ENCODE measurements around the gene PSME3IP1. TPM values are rescaled to one million over a fixed set of nuclear protein-coding genes. Genes with fewer than 3 reads are reported as not detected.
"Not testable (repeated sequence)": the region's sequence is repeated elsewhere in the genome, so short reads cannot be mapped to it uniquely, and the experiment has no call there.

The PSME3IP1 gene
- total RNA-seq, 1 donor from 2014 or later, result 36.5 TPM

DNA sequence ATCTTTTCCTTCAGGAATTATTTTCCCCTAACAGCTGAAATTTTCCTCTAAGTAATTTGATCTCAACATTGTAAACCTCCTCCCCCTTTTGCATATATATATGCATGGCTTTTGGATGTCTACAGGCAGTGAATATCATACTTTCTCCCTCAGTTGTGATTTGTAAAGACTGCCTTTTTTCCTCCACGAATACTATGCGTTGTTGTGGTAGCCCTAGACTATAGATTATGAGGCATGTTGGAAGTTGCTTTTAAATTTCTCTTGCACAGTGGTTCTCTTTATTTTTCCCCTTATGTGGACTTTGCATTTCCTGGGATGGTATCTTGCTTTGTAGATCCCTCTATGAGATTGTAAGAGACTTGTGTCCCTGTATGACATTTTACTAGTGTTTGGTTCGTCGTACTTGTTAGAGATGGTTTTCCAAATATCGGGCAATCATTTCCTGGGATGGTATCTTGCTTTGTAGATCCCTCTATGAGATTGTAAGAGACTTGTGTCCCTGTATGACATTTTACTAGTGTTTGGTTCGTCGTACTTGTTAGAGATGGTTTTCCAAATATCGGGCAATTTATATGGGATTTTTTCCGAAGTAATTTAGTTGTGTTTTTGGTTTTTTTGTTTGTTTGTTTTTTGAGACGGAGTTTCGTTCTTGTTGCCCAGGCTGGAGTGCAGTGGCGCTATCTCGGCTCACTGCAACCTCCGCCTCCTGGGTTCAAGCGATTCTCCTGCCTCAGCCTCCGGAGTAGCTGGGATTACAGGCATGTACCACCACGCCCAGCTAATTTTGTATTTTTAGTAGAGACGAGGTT is 2.3 kb upstream of the PSME3IP1 start:
- Histone ChIP-seq H3K27ac (ENCODE audit: low read depth, low read length) (peak overlapping the region; percentile 94), H3K4me3 (ENCODE audit: low read length in 3 of 3) (peak overlapping the region; percentile 82 to 93 (median 85)), H3K4me1 (ENCODE audit: control insufficient read depth in 3 of 3, insufficient read depth in 3 of 3, low read length in 3 of 3) (peaks cover 12 to 36% (median 26%) of the 10 kb centered on the region in 3 donors), H3K9ac (ENCODE audit: low read depth in 1 of 3, low read length in 3 of 3) (peak overlapping the region; percentile 93 to 97 (median 96))
- not testable (repeated sequence) for H3K27me3 ChIP-seq (ENCODE audit: control insufficient read depth in 3 of 3, insufficient read depth in 3 of 3, low read length in 3 of 3); H3K9me3 ChIP-seq (ENCODE audit: control insufficient read depth in 3 of 3, low read length in 3 of 3); H3K36me3 ChIP-seq (ENCODE audit: control insufficient read depth in 3 of 3, insufficient read depth in 3 of 3, low read length in 3 of 3)

DNA sequence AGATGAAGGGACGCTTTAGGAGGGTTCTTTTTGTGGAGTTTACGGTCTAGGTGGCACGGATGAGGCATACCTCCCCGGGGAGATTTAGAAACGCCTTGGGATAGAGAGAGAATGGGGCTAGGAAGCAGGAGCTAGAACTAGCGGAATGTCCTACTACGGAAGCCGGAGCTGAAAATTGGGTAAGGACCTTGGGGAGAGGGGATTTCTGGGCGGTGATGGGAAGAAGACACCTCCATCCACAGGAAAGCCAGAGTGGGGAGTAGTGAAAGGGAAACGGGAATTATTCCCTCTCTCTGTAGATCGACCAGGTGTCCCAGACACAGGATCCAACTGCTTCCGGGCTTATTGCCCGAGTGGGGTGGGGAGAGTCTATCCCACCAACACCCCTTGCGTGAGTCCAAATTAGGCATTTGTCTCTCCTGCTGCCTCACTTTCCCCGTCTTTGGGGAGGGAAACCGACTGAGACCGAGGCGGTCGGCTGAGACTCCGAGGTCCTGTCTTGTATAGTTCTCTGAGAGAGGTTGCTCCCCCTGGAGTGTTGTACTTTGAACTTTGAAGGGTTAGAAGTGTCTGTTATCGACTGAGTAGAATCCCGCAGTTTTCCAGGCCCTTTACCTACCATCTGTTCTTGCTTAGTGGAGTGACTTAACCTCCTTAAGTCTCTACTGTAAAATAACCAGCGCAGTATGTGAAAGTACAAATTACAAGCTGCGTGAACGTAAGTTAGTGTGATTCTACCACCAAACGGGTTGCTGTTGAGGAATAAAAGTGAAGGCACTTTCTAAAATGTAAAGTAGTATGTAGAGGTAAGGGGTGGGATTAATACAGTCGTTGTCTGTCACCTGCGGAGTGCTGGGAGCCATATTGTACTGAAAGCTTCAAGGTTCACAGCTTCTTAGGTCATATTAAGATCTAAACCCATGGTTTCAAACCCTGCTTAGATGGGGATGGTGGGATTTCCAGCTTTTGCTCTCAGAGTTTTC is 1.3 kb upstream of the PSME3IP1 start:
- H3K4me1 ChIP-seq (ENCODE audit: control insufficient read depth in 3 of 3, insufficient read depth in 3 of 3, low read length in 3 of 3), result peaks cover 12 to 36% (median 26%) of the 10 kb centered on the region in 3 donors
- H3K27ac ChIP-seq (ENCODE audit: low read depth, low read length), result peak overlapping the region; percentile 94
- H3K9me3 ChIP-seq (ENCODE audit: control insufficient read depth in 3 of 3, low read length in 3 of 3), result no peaks in the 10 kb centered on the region
- peak overlapping the region; percentile 93 to 97 (median 96) for H3K9ac ChIP-seq (ENCODE audit: low read depth in 1 of 3, low read length in 3 of 3)
- no peaks in the 10 kb centered on the region for H3K36me3 ChIP-seq (ENCODE audit: control insufficient read depth in 3 of 3, insufficient read depth in 3 of 3, low read length in 3 of 3)
- peak overlapping the region; percentile 82 to 93 (median 85) for H3K4me3 ChIP-seq (ENCODE audit: low read length in 3 of 3)
- no peaks in the 10 kb centered on the region for H3K27me3 ChIP-seq (ENCODE audit: control insufficient read depth in 3 of 3, insufficient read depth in 3 of 3, low read length in 3 of 3)

DNA sequence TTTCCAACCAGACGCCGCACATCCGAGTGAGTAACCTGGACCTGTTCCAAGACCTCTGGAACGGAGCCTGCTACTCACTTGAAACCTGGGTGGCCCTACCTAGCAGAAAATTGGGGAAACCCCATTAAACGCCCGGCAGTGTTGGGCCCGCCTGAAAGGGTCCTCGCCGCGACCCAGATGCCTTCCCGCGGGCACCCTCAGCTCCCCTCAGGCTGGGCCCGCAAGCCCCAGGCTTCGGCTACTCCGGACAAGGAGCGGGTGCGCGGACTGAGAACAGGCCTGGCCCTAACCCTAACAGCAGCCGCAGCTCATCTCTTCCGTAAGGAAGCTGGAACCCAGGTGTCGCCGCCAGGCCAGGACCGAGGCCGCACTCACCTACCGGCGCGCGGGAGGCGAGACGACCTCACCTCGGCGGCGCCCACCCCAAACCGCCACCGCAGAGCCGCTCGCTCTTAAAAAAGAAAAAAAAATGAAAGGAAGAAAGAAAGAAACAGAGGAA is 344 bp downstream of the PSME3IP1 start:
- Histone ChIP-seq H3K9me3 (ENCODE audit: control insufficient read depth in 3 of 3, low read length in 3 of 3) (no peaks in the 10 kb centered on the region), H3K27ac (ENCODE audit: low read depth, low read length) (peak overlapping the region; percentile 94), H3K36me3 (ENCODE audit: control insufficient read depth in 3 of 3, insufficient read depth in 3 of 3, low read length in 3 of 3) (no peaks in the 10 kb centered on the region), H3K4me1 (ENCODE audit: control insufficient read depth in 3 of 3, insufficient read depth in 3 of 3, low read length in 3 of 3) (peaks cover 12 to 36% (median 20%) of the 10 kb centered on the region in 3 donors), H3K4me3 (ENCODE audit: low read length in 3 of 3) (peak overlapping the region; percentile 80 to 92 (median 92)), H3K27me3 (ENCODE audit: control insufficient read depth in 3 of 3, insufficient read depth in 3 of 3, low read length in 3 of 3) (no peaks in the 10 kb centered on the region), H3K9ac (ENCODE audit: low read depth in 1 of 3, low read length in 3 of 3) (peak overlapping the region; percentile 87 to 94 (median 92))

DNA sequence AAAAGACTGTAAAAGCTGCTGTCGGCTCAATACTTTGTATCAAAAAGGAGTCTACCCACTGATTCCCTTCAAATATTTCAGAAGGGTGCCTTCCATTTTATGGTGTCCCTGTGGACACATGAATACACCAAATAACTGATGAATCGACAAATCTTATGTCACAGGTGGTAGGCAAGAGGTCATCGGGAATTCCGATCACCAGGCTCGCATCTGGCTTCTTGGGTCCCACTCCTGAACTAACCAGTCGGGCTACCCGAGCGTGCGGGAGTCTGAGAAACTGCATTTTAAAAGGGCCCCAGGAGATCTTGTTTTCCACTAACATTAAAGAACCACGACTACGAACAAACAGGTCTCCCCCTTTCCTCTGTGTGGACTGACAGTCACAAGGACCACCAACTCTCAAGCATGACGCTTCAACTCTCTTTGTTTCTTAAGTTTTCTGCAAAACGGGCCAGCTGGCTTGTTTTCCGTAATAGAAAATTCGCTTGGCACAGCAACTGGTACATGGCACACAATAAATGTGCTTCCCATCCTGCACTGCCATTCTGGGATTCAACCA is 873 bp downstream of the PSME3IP1 start:
- H3K27ac ChIP-seq (ENCODE audit: low read depth, low read length), result peak overlapping the region; percentile 94
- peak overlapping the region; percentile 80 to 92 (median 92) for H3K4me3 ChIP-seq (ENCODE audit: low read length in 3 of 3)
- no peaks in the 10 kb centered on the region for H3K27me3 ChIP-seq (ENCODE audit: control insufficient read depth in 3 of 3, insufficient read depth in 3 of 3, low read length in 3 of 3)
- H3K9me3 ChIP-seq (ENCODE audit: control insufficient read depth in 3 of 3, low read length in 3 of 3), result no peaks in the 10 kb centered on the region
- peaks cover 12 to 36% (median 20%) of the 10 kb centered on the region in 3 donors for H3K4me1 ChIP-seq (ENCODE audit: control insufficient read depth in 3 of 3, insufficient read depth in 3 of 3, low read length in 3 of 3)
- H3K9ac ChIP-seq (ENCODE audit: low read depth in 1 of 3, low read length in 3 of 3), result peak overlapping the region; percentile 87 to 94 (median 92)
- no peaks in the 10 kb centered on the region for H3K36me3 ChIP-seq (ENCODE audit: control insufficient read depth in 3 of 3, insufficient read depth in 3 of 3, low read length in 3 of 3)

DNA sequence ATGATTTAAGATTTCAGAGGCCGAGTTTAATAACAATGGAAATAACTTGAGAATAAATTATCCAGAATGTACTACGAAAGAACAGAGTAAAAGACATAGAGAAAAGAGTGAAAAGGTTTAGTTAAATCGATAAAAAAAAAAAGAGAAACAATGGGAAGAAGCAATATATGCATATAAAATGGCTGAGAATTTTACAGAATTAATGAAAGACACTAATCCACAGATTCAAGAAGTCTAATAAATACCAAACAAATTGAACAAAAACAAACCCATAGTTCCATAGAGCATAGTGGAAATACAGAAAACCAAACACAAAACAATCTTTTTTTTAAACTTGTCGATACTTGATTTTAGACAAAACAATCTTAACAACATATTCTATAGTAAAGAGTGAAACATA is 1.7 kb downstream of the PSME3IP1 start:
- H3K9ac ChIP-seq (ENCODE audit: low read depth in 1 of 3, low read length in 3 of 3), result no peak overlapping the region
- H3K27me3 ChIP-seq (ENCODE audit: control insufficient read depth in 3 of 3, insufficient read depth in 3 of 3, low read length in 3 of 3), result no peaks in the 10 kb centered on the region
- no peak overlapping the region for H3K27ac ChIP-seq (ENCODE audit: low read depth, low read length)
- H3K4me3 ChIP-seq (ENCODE audit: low read length in 3 of 3), result no peak overlapping the region
- H3K4me1 ChIP-seq (ENCODE audit: control insufficient read depth in 3 of 3, insufficient read depth in 3 of 3, low read length in 3 of 3), result peaks cover 12 to 39% (median 20%) of the 10 kb centered on the region in 3 donors
- H3K36me3 ChIP-seq (ENCODE audit: control insufficient read depth in 3 of 3, insufficient read depth in 3 of 3, low read length in 3 of 3), result no peaks in the 10 kb centered on the region
- no peaks in the 10 kb centered on the region for H3K9me3 ChIP-seq (ENCODE audit: control insufficient read depth in 3 of 3, low read length in 3 of 3)

DNA sequence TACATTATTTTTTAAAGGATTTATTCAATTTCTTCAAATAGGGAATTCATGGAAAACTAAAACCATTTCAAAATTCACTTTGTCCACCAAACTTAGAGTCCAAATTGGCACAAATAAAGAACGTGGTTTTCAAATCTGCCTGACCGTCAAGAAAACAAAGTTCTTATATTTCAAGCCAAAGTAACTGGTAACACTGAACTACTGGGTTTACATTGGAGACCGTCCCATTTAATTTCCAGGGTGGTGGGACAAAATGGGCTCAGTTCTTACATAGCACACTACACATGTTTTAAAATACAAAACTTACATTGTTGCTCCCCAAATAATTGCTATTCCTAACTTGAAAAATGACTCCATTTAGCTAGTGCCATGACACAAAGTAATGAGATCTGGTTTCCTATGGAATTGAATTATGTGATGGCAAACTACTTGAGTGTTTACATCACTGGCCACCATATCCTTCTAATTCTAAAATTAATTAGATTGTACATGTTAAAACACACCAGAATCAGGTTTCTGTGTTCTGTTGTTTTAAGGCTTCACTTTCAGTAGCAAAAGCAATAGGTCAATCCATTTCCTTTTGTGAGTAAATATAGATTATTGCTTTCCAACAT is 6.5 kb downstream of the PSME3IP1 start:
- Histone ChIP-seq H3K36me3 (ENCODE audit: control insufficient read depth in 3 of 3, insufficient read depth in 3 of 3, low read length in 3 of 3) (no peaks in the 10 kb centered on the region), H3K9me3 (ENCODE audit: control insufficient read depth in 3 of 3, low read length in 3 of 3) (no peaks in the 10 kb centered on the region), H3K27ac (ENCODE audit: low read depth, low read length) (no peak overlapping the region), H3K27me3 (ENCODE audit: control insufficient read depth in 3 of 3, insufficient read depth in 3 of 3, low read length in 3 of 3) (no peaks in the 10 kb centered on the region), H3K4me1 (ENCODE audit: control insufficient read depth in 3 of 3, insufficient read depth in 3 of 3, low read length in 3 of 3) (peaks cover 0 to 4% (median 0%) of the 10 kb centered on the region in 3 donors), H3K9ac (ENCODE audit: low read depth in 1 of 3, low read length in 3 of 3) (no peak overlapping the region), H3K4me3 (ENCODE audit: low read length in 3 of 3) (no peak overlapping the region)

DNA sequence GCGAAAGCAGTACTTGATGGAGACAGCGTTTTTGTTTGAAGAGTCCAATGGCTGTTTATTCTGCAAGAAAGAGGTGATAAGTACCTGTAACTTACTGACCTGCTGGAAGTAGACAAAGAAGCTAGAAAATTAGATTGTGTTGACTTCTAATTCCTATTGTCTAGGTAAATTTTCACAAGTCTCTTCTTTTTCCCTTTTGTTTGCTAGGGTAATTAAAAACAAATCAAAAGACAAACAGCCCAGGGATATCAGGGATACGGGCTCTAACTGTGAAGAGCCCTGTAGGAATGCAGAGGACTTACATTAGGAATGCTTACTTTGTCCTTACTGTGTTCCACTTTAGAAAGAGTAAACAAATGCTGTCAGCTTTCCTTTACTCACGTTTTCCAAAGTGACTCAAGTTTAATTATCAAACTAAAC is 7.0 kb downstream of the PSME3IP1 start:
- H3K9ac ChIP-seq (ENCODE audit: low read depth in 1 of 3, low read length in 3 of 3), result no peak overlapping the region
- no peaks in the 10 kb centered on the region for H3K9me3 ChIP-seq (ENCODE audit: control insufficient read depth in 3 of 3, low read length in 3 of 3)
- H3K4me1 ChIP-seq (ENCODE audit: control insufficient read depth in 3 of 3, insufficient read depth in 3 of 3, low read length in 3 of 3), result peaks cover 0 to 3% (median 0%) of the 10 kb centered on the region in 3 donors
- no peak overlapping the region for H3K4me3 ChIP-seq (ENCODE audit: low read length in 3 of 3)
- H3K36me3 ChIP-seq (ENCODE audit: control insufficient read depth in 3 of 3, insufficient read depth in 3 of 3, low read length in 3 of 3), result no peaks in the 10 kb centered on the region
- H3K27me3 ChIP-seq (ENCODE audit: control insufficient read depth in 3 of 3, insufficient read depth in 3 of 3, low read length in 3 of 3), result no peaks in the 10 kb centered on the region
- no peak overlapping the region for H3K27ac ChIP-seq (ENCODE audit: low read depth, low read length)

DNA sequence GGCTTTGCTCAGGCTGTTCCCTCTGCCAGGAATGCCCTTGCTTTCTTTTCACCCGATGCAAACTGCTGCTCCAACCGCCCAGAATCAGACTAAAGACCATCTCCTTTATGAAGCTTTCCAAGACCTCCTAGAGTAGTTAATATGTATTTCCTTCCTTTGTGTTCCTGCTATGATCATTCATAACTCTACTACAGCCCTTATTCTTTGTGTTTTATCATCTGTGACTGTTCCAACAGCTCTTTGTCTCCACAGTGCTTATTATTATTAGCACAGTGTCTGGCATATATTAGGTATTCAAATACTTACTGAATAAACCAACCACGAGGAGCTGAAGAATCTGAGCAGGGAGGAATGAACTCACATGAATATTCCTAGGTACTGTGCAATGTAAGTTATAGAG is 7.6 kb downstream of the PSME3IP1 start:
- H3K9ac ChIP-seq (ENCODE audit: low read depth in 1 of 3, low read length in 3 of 3), result no peak overlapping the region
- H3K27me3 ChIP-seq (ENCODE audit: control insufficient read depth in 3 of 3, insufficient read depth in 3 of 3, low read length in 3 of 3), result no peaks in the 10 kb centered on the region
- H3K9me3 ChIP-seq (ENCODE audit: control insufficient read depth in 3 of 3, low read length in 3 of 3), result no peaks in the 10 kb centered on the region
- H3K4me1 ChIP-seq (ENCODE audit: control insufficient read depth in 3 of 3, insufficient read depth in 3 of 3, low read length in 3 of 3), result peaks cover 0 to 3% (median 0%) of the 10 kb centered on the region in 3 donors
- no peak overlapping the region for H3K4me3 ChIP-seq (ENCODE audit: low read length in 3 of 3)
- H3K36me3 ChIP-seq (ENCODE audit: control insufficient read depth in 3 of 3, insufficient read depth in 3 of 3, low read length in 3 of 3), result peaks cover under 1 to 2% (median under 1%) of the 10 kb centered on the region in 3 donors
- H3K27ac ChIP-seq (ENCODE audit: low read depth, low read length), result no peak overlapping the region

DNA sequence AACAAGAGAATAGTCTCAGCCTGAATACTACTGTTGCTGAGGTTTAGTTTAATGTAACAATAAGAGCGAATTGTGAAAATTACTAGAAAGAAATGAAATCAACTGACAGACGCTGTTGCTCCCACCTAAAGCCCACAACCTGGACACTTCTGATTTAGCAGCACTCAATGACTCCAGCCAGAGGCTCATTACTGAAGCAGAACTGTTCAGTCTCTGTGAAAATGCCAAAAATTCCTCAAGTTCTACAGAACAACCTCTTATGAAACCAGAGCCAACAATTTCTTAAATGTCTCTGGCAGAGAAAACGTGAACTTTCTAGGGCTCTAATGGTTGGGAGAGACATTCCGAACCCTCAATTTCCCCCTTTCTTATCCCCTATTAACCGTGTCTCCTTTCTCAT is 9.9 kb downstream of the PSME3IP1 start:
- Histone ChIP-seq H3K9me3 (ENCODE audit: control insufficient read depth in 3 of 3, low read length in 3 of 3) (no peaks in the 10 kb centered on the region), H3K36me3 (ENCODE audit: control insufficient read depth in 3 of 3, insufficient read depth in 3 of 3, low read length in 3 of 3) (peaks cover 17 to 23% (median 21%) of the 10 kb centered on the region in 3 donors), H3K4me3 (ENCODE audit: low read length in 3 of 3) (no peak overlapping the region), H3K27ac (ENCODE audit: low read depth, low read length) (no peak overlapping the region), H3K4me1 (ENCODE audit: control insufficient read depth in 3 of 3, insufficient read depth in 3 of 3, low read length in 3 of 3) (peaks cover 0 to 3% (median 0%) of the 10 kb centered on the region in 3 donors), H3K9ac (ENCODE audit: low read depth in 1 of 3, low read length in 3 of 3) (no peak overlapping the region), H3K27me3 (ENCODE audit: control insufficient read depth in 3 of 3, insufficient read depth in 3 of 3, low read length in 3 of 3) (no peaks in the 10 kb centered on the region)
